Common myeloid progenitor, CD34-positive (primary cell): ENCODE results near the gene CENPV.
"Not testable (repeated sequence)": the region's sequence is repeated elsewhere in the genome, so short reads cannot be mapped to it uniquely, and the experiment has no call there.

ENCODE experiments used
- CTCF ChIA-PET: fragments of 350-600 bp; sonication (Branson Sonifier 250); formaldehyde crosslinking; loops from one replicate; lab custom pipeline; 2021; ENCODE audit warnings: antibody characterized with exemption; lab: Charles Lee
- POLR2A ChIA-PET: fragments of 350-600 bp; sonication (Branson Sonifier 250); formaldehyde crosslinking; loops from one replicate; lab custom pipeline; 2021; ENCODE audit warnings: antibody characterized with exemption; lab: Charles Lee
- DNase-seq, 3 donors: peaks; one replicate each; pipeline versions ENCODE4 v3.0.0 to v3.0.0-alpha.2; 2013
- H3K27ac ChIP-seq, 2 experiments: 1 replicate in 1 of 2; 2 replicates in 1 of 2; pipeline ENCODE4 v1.7.0; 2013; ENCODE audit warnings: inconsistent platforms in 2 of 2, low read length in 2 of 2, mild to moderate bottlenecking in 2 of 2, low read depth in 1 of 2, moderate library complexity in 1 of 2; ENCODE audit not compliant: severe bottlenecking in 2 of 2, insufficient read depth in 1 of 2, poor library complexity in 1 of 2
- H3K27me3 ChIP-seq, 5 experiments: replicated peaks in 2 of 5; 1 replicate in 3 of 5; 2 replicates in 2 of 5; pipeline versions ENCODE4 v1.6.1 to v1.7.0; 2013; ENCODE audit warnings: low read length in 4 of 5, mild to moderate bottlenecking in 2 of 5, moderate library complexity in 2 of 5, inconsistent platforms in 1 of 5; ENCODE audit not compliant: insufficient read depth in 5 of 5, control insufficient read depth in 4 of 5
- H3K36me3 ChIP-seq, 4 experiments: 1 replicate in 2 of 4; 2 replicates in 2 of 4; pipeline versions ENCODE4 v1.6.1 to v1.7.0; 2013; ENCODE audit warnings: low read length in 3 of 4, control low read depth in 1 of 4, mild to moderate bottlenecking in 1 of 4; ENCODE audit not compliant: control insufficient read depth in 4 of 4, insufficient read depth in 4 of 4
- H3K4me1 ChIP-seq, 4 experiments: 1 replicate in 3 of 4; 2 replicates in 1 of 4; pipeline versions ENCODE4 v1.6.1 to v1.7.1; 2013; ENCODE audit warnings: low read length in 3 of 4, mild to moderate bottlenecking in 3 of 4, control low read depth in 1 of 4, inconsistent platforms in 1 of 4, moderate library complexity in 1 of 4; ENCODE audit not compliant: control insufficient read depth in 4 of 4, insufficient read depth in 4 of 4; ENCODE audit errors: control extremely low read depth in 1 of 4
- H3K4me3 ChIP-seq, 7 experiments: 1 replicate in 4 of 7; 2 replicates in 3 of 7; pipeline versions ENCODE4 v1.5.1 to v1.7.0; 2013; ENCODE audit warnings: mild to moderate bottlenecking in 7 of 7, low read length in 6 of 7, moderate library complexity in 6 of 7, inconsistent platforms in 2 of 7, low read depth in 2 of 7, control low read depth in 1 of 7; ENCODE audit not compliant: insufficient read depth in 4 of 7, control insufficient read depth in 1 of 7; ENCODE audit errors: extremely low read depth in 1 of 7
- H3K9me3 ChIP-seq, 5 experiments: 1 replicate in 4 of 5; 2 replicates in 1 of 5; pipeline versions ENCODE4 v1.6.1 to v1.7.1; 2013; ENCODE audit warnings: low read length in 4 of 5, mild to moderate bottlenecking in 2 of 5, inconsistent platforms in 1 of 5, low read depth in 1 of 5, moderate library complexity in 1 of 5; ENCODE audit not compliant: control insufficient read depth in 4 of 5, insufficient read depth in 2 of 5; ENCODE audit errors: control extremely low read depth in 1 of 5
- WGBS: methylation state at CpG from one replicate; pipeline ENCODE4 v1.1.5; 2013; ENCODE audit not compliant: insufficient coverage; 5-methylcytosine and 5-hydroxymethylcytosine counted together

The CENPV gene

DNA sequence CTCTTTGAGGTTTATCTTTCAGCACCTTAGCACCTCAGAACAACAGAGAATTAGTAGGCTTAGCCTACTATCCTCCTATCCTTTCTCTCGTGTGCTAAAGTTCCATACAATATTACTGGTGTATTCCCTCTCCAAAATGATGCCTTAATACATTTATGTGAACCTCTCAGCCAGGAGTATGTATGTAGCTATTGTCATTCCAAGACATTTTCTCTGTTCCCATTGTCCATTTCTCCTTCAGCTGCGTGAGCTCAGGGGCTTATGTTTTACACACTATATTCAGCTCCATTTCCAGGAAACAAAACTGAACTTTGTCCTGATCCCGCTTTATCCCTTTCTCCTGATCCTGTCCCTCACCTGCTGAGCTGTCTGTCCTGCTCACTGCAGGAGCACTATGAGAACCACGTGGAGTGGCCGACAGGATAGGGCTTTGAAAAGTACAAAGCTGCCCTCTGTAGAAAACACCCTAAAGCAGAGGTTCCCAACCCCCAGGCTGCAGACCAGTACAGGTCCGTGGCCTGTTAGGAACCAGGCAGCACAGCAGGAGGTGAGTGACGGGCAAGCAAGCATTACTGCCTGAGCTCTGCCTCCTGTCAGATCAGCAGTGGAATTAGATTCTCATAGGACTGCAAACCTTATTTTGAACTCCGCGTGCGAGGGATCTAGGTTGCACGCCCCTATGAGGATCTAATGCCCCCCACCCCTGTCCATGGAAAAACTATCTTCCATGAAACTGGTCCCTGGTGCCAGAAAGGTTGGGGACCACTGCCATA, 55.7 kb downstream of the CENPV start:
- Histone ChIP-seq H3K36me3 (peaks cover 0 to 21% (median 12%) of the 10 kb centered on the region in 4 experiments), H3K4me1 (no peaks in the 10 kb centered on the region), H3K27ac (no peak overlapping the region), H3K27me3 (no peaks in the 10 kb centered on the region), H3K9me3 (no peaks in the 10 kb centered on the region), H3K4me3 (no peak overlapping the region)
- ChIA-PET POLR2A (interaction anchor here (0.5 kb wide), 1 partner anchor 9 kb away, joined by 4 read pairs; no protein-coding TSS in a partner anchor), CTCF (interaction anchor here (0.9 to 1.4 kb wide), 3 partner anchors 8 to 17 kb away, joined by 3 read pairs; no protein-coding TSS in a partner anchor)
- DNase-seq = no peak
- WGBS = 94% methylated on average over 6 of the region's 11 CpGs

DNA sequence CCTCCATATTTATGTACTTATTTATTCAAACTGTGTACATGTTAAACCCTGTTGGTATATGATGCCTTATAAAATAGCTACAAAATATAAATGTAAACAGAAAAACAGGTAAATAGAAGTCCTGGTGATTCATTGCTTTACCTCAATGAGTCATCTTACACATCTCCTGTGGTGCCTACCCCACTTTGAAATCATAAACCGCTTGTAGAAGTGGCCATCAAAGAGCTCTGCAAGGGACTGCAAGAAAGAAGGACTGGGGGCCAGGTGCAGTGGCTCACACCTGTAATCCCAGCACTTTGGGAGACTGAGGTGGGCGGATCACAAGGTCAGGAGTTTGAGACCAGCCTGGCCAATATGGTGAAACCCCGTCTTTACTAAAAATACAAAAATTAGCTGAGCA, 57.2 kb downstream of the CENPV start:
- not testable (repeated sequence) for H3K9me3 ChIP-seq, H3K27me3 ChIP-seq, H3K4me1 ChIP-seq, DNase-seq, H3K27ac ChIP-seq, H3K4me3 ChIP-seq
- ChIA-PET CTCF (interaction anchor here (1.1 to 1.5 kb wide), 3 partner anchors 9 to 10 kb away, joined by 3 to 5 read pairs (median 4); no protein-coding TSS in a partner anchor), POLR2A (interaction anchor here (0.6 kb wide), 1 partner anchor 46 kb away, joined by 4 read pairs; no protein-coding TSS in a partner anchor)
- WGBS = 100% methylated on average over 3 of the region's 3 CpGs
- peaks cover 0 to 15% (median 5%) of the 10 kb centered on the region in 4 experiments for H3K36me3 ChIP-seq

DNA sequence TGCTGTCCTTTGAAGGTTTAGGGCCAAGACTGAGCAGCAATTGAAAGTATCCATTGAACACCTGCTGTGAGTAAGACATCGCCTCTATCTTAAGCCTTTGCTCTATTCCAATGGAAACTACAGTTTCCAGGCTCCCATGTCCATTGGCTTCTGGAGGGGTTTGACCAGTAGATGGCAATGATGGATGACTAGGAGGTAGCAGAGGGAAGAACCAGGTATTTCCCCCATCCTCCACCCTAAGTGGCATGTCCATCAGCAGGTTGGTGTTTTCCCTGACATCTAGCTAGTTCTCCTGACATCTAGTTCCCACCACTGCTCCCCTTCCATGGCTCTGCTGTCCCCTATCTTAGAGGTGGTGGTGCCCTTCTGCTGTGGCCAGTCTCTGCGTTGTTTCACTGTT, 58.7 kb downstream of the CENPV start:
- no peak overlapping the region for H3K4me3 ChIP-seq
- POLR2A ChIA-PET = no interaction called here
- H3K27me3 ChIP-seq = no peaks in the 10 kb centered on the region
- H3K4me1 ChIP-seq = peaks cover 0 to under 1% (median 0%) of the 10 kb centered on the region in 4 experiments
- H3K27ac ChIP-seq = no peak overlapping the region
- peaks cover 0 to 8% (median 2%) of the 10 kb centered on the region in 4 experiments for H3K36me3 ChIP-seq
- DNase-seq = no peak
- no peaks in the 10 kb centered on the region for H3K9me3 ChIP-seq
- CTCF ChIA-PET = interaction anchor here (1.7 kb wide), 1 partner anchor 10 kb away, joined by 12 read pairs; no protein-coding TSS in a partner anchor
- no CpG with 5 or more reads among the region's 2 CpGs for WGBS

DNA sequence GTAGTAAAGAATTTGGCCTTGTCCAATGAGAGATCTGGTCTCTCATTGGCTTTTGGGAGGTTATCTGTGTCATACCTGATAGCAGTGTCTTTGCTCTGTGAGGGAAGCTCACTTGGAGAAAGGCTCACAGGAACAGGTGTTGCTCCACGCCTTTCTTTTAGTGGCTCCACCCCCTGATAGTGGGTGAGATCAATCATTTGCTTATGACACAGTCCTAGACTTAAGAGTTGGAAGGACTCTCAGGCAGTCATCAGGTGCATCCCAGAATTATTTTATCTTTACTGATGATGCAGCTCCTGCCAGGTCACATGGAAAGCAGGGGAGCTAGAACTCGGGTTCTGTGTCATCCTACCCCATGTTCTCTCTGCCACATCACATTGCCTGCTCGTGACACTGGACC, 59.3 kb downstream of the CENPV start:
- Histone ChIP-seq H3K27ac (no peak overlapping the region), H3K4me3 (no peak overlapping the region), H3K4me1 (peaks cover 0 to 7% (median 1%) of the 10 kb centered on the region in 4 experiments), H3K9me3 (no peaks in the 10 kb centered on the region), H3K27me3 (no peaks in the 10 kb centered on the region), H3K36me3 (peaks cover 0 to 8% (median 2%) of the 10 kb centered on the region in 4 experiments)
- DNase-seq = no peak
- WGBS = 93% methylated on average over 3 of the region's 3 CpGs
- CTCF ChIA-PET = interaction anchor here (1.7 kb wide), 1 partner anchor 10 kb away, joined by 12 read pairs; no protein-coding TSS in a partner anchor
- POLR2A ChIA-PET = interaction anchor here (0.9 kb wide), 1 partner anchor 1119 kb away, joined by 3 read pairs; no protein-coding TSS in a partner anchor
